ENCODE measurements around the gene THAP8.

THAP8 gene

DNA sequence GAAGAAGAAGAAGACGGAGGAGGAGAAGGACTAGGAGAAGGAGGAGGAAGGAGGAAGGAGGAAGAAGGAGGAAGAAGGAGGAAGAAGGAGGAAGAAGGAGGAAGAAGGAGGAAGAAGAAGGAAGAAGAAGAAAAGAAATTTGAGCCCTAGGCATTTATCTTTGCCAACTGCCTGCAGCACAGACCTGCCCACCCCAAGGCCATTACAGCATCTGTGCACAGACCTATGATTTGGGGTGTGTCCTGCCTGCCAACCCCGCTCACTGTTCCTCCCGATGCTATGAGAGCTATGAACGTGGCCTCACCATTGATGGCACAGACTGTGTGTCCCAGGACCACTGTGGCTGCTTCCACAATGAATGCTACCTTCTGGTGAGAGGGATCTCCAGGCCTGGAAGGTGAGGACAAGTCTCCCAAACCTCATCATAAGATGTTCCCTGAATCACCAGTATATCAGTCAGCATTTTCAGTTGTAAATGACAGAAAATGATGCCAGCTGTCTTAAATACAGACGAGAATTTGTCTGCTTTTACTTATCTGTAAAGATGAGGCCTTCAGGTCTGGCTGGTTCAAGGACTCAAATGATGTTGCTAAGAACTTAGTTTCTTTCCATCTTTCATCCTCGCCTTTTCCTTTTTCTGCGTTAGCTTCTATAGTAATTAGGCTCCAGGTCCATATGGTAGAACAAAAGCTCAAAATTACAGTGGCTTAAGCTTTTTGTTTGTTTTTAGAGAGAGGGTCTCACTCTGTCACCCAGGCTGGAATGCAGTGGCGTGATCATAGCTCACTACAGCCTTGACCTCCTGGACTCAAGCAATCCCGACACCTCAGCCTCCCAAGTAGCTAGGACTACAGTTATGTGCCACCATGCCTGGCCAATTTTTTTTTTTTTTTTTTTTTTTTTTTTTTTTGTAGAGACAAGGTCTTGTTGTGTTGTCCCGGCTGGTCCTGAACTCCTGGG lies 63.0 kb downstream of the THAP8 start:
- no peak for DNase-seq (ENCODE audit: low read depth, low spot score)
- no peak for TF ChIP-seq FOXP2 (optimal IDR thresholded peaks at IDR 0.05; ENCODE audit: control extremely low read depth, extremely low read length, insufficient read depth)
- TF ChIP-seq EZH2 (IDR thresholded peaks at IDR 0.05): no peak
- TF ChIP-seq POLR2AphosphoS5 (IDR thresholded peaks at IDR 0.05; ENCODE audit: borderline replicate concordance, low read depth, low read length): no peak
- no peaks in the 10 kb centered on the region for H3K36me3 ChIP-seq (ENCODE audit: insufficient read depth, low read length)
- H3K9me3 ChIP-seq (ENCODE audit: low read depth, low read length): no peaks in the 10 kb centered on the region
- no peak overlapping the region for H3K4me3 ChIP-seq
- H3K9ac ChIP-seq (ENCODE audit: insufficient read length): no peak overlapping the region
- no peak overlapping the region for H3K27ac ChIP-seq

DNA sequence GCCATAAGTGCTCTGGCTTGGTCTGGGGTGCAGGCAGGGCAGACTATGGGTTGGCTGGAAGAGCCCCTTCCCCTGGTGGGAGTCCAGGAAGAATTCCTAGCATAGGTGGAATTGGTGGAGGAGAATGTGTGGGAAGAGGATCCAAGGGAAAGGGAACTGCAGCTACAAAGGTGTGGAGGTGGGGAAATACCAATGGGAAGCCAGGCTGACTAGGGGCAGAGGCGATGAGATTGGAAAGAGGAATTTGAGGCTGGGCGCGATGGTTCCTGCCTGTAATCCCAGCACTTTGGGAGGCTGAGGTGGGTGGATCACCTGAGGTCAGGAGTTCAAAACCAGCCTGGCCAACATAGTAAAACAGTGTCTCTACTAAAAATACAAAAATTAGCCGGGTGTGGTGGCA lies 63.9 kb downstream of the THAP8 start:
- Histone ChIP-seq H3K27ac (no peak overlapping the region), H3K4me3 (no peak overlapping the region), H3K36me3 (ENCODE audit: insufficient read depth, low read length) (no peaks in the 10 kb centered on the region), H3K9ac (ENCODE audit: insufficient read length) (no peak overlapping the region), H3K9me3 (ENCODE audit: low read depth, low read length) (no peaks in the 10 kb centered on the region)
- DNase-seq (ENCODE audit: low read depth, low spot score): no peak
- TF ChIP-seq FOXP2 (optimal IDR thresholded peaks at IDR 0.05; ENCODE audit: control extremely low read depth, extremely low read length, insufficient read depth): no peak
- TF ChIP-seq POLR2AphosphoS5 (IDR thresholded peaks at IDR 0.05; ENCODE audit: borderline replicate concordance, low read depth, low read length): no peak
- no peak for TF ChIP-seq EZH2 (IDR thresholded peaks at IDR 0.05)

DNA sequence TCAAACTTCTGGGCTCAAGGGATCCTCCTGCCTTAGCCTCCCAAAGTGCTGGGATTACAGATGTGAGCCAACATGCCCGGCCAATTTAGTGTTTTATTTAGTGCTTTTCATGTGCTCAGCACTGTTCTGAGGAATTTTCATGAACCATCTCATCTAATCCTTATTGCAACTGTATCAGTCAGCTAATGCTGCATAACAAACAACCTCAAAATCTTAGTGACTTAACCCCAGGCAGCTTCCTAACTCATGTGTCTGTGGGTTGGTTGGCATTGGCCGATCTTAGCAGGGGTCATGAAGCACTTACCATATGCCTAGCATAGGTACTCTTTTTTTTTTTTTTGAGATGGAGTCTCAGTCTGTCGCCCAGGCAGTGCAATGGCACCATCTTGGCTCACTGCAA lies 65.3 kb downstream of the THAP8 start:
- TF ChIP-seq FOXP2 (optimal IDR thresholded peaks at IDR 0.05; ENCODE audit: control extremely low read depth, extremely low read length, insufficient read depth) (no peak), POLR2AphosphoS5 (IDR thresholded peaks at IDR 0.05; ENCODE audit: borderline replicate concordance, low read depth, low read length) (no peak), EZH2 (IDR thresholded peaks at IDR 0.05) (no peak)
- Histone ChIP-seq H3K36me3 (ENCODE audit: insufficient read depth, low read length) (no peaks in the 10 kb centered on the region), H3K4me3 (no peak overlapping the region), H3K9me3 (ENCODE audit: low read depth, low read length) (no peaks in the 10 kb centered on the region), H3K27ac (no peak overlapping the region), H3K9ac (ENCODE audit: insufficient read length) (no peak overlapping the region)
- no peak for DNase-seq (ENCODE audit: low read depth, low spot score)

DNA sequence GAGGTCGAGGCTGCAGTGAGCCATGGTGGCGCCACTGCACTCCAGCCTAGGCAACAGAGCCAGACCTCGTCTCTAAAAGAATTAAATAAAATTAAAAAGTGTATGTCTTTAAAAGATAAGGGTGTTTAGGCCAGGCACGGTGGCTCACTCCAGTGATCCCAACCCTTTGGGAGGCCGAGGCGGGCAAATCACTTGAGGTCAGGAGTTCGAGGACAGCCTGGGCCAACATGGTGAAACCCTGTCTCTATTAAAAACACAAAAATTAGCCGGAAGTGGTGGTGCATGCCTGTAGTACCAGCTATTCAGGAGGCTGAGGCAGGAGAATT lies 66.6 kb downstream of the THAP8 start:
- Histone ChIP-seq H3K27ac (no peak overlapping the region), H3K36me3 (ENCODE audit: insufficient read depth, low read length) (no peaks in the 10 kb centered on the region), H3K9ac (ENCODE audit: insufficient read length) (no peak overlapping the region), H3K4me3 (peak overlapping the region; percentile 68), H3K9me3 (ENCODE audit: low read depth, low read length) (no peaks in the 10 kb centered on the region)
- DNase-seq (ENCODE audit: low read depth, low spot score): no peak
- TF ChIP-seq POLR2AphosphoS5 (IDR thresholded peaks at IDR 0.05; ENCODE audit: borderline replicate concordance, low read depth, low read length) (no peak), FOXP2 (optimal IDR thresholded peaks at IDR 0.05; ENCODE audit: control extremely low read depth, extremely low read length, insufficient read depth) (no peak), EZH2 (IDR thresholded peaks at IDR 0.05) (no peak)

DNA sequence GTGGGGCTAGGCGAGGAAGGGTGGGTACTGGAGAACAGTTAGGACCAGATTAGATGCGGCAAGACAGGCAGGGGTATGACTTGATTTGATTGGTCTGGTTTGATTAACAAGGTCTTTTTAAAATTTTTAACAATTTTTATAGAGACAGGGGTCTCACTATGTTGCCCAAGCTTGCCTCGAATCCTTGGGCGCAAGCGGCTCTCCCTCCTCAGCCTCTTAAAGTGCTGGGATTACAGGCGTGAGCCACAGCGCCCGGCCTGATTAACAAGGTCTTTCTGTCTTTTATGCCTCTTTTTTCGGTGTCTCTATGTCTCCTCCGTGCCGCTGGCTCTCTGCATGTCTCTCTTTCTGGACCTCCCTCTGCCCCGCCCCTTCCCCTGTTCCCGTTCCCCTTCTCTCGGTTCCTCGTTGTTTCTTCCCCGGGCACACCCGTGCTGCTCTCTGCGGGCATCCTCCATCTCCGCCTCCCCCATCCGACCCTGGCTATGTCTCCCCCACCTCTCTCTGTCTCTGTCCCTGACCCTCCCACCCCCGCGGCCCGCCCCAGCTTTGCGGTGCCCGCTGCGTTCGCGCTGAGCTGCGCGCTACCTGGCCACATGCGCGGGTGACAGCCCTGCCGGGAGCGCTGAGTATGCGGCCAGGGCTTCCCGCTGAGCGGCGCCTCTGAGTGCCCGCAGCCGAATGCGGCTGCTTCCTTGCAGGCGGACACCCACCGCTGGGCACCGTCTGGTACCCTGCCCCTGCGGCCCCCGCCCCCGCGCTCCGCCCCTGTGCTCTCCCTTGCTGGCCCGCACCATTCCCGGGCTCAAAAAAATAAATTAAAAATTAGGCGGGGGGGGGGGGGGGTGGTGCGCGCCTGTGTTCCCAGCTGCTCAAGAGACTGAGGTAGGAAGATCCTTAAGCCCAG lies 67.2 kb downstream of the THAP8 start:
- Histone ChIP-seq H3K36me3 (ENCODE audit: insufficient read depth, low read length) (no peaks in the 10 kb centered on the region), H3K27ac (no peak overlapping the region), H3K9ac (ENCODE audit: insufficient read length) (no peak overlapping the region), H3K9me3 (ENCODE audit: low read depth, low read length) (no peaks in the 10 kb centered on the region), H3K4me3 (peak overlapping the region; percentile 68)
- DNase-seq (ENCODE audit: low read depth, low spot score): no peak
- no peak for TF ChIP-seq POLR2AphosphoS5 (IDR thresholded peaks at IDR 0.05; ENCODE audit: borderline replicate concordance, low read depth, low read length)
- TF ChIP-seq EZH2 (IDR thresholded peaks at IDR 0.05): no peak
- no peak for TF ChIP-seq FOXP2 (optimal IDR thresholded peaks at IDR 0.05; ENCODE audit: control extremely low read depth, extremely low read length, insufficient read depth)

DNA sequence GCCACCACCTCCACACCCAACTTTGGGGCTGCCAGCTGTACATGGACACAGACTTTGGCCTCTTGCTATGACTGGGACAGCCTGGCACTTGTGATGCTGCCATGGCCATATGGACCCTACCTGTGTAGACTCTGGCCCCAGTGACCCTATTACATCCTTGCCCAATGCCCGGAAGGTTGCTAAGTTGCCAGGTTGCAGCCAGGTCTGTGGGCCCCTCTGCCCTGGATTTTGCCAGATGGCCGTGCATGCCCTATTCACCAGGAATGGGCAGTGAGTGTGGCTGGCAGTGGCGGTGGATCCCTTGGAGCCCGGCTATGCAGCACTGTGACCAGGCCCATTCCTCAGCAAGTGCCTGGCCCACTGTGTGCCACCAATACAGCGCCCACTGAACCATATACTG lies 68.0 kb downstream of the THAP8 start:
- TF ChIP-seq EZH2 (IDR thresholded peaks at IDR 0.05): no peak
- no peak for TF ChIP-seq POLR2AphosphoS5 (IDR thresholded peaks at IDR 0.05; ENCODE audit: borderline replicate concordance, low read depth, low read length)
- no peak overlapping the region for H3K4me3 ChIP-seq
- no peaks in the 10 kb centered on the region for H3K36me3 ChIP-seq (ENCODE audit: insufficient read depth, low read length)
- no peak overlapping the region for H3K27ac ChIP-seq
- H3K9ac ChIP-seq (ENCODE audit: insufficient read length): no peak overlapping the region
- no peaks in the 10 kb centered on the region for H3K9me3 ChIP-seq (ENCODE audit: low read depth, low read length)
- no peak for DNase-seq (ENCODE audit: low read depth, low spot score)

Data from SK-N-MC (cell line).